CD4-positive, alpha-beta T cell treated with Interleukin-15 for 4 hours (primary cell): ENCODE results near the gene KCNA5.

Experiments used
- DNase-seq: peaks from one replicate; pipeline ENCODE4 v3.0.0-alpha.2; 2020; ENCODE audit warnings: low spot score

Gene KCNA5

DNA sequence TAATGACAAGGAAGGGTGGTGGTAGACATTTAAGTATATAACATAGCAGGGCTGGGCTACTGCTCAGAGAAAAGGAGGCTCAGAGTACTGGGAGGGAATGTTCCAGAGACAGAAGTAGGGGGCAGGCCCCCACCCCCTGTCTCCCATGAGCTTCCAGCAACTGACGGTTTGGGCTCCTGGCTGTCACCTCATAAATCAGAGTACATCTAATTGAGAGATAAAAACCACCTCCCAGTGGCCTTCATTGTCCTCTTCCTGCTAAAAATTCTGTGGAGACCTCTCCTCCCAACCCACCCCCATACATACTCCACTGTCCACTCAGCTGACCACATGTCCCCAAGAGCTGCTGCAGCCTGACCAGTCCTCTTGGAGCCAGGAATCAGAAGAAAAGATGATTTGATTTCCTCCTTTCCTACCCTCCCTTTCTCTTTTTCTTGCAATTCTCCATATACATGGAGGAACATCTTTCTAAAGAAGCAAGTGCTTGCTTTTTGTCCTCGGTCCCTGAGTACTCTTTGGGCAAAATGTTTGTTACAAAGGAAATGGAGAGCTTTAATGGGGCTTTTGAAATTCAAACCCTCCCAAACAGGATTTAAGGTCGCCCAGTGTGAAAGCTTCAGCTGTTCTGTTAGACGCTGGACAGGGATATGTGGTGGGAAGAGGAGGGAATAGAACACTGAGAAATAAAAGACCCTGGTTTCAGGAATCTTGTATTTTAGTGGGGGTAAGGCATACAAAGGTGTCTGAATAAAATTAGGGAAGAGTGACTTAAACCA lies 16.4 kb upstream of the KCNA5 start:
- DNase-seq, result no peak

DNA sequence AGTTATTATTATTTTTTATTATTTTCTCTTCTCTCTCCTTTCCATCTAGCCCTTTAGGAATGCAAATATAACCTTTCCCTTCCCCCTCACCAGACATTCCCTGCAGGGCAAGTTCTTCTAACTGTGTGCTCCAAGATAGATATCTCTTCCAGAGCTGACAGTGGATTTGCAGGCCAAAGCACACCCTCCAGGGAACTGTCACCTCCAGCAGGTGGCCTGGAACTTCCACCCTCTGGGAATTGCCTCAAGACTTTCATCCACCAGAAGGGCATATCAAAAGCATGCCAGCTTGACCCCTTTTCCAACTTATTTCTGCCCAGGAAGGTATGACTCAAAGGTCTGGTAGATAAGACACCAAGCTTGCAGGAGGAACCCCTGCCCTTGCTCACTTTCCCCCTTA lies 13.6 kb upstream of the KCNA5 start:
- no peak for DNase-seq

DNA sequence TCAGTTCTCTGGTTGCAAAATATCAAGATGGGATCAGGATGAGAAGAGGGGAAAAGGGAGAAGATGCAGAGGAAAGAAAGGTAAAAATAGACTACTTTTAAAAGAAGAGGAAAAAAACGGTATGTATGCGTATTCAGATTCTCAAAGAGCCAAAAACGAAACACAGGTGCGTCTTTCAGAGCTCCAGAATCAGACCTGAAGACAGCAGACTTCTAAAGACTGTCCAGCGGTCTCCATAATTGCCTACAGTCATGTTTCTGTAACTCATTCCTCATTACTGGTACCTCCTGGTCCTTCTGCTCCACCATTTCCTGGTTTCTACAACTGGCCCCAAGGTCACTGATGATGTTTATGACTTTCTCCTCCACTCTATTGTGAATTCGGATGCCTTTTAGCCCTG lies 12.4 kb upstream of the KCNA5 start:
- no peak for DNase-seq

DNA sequence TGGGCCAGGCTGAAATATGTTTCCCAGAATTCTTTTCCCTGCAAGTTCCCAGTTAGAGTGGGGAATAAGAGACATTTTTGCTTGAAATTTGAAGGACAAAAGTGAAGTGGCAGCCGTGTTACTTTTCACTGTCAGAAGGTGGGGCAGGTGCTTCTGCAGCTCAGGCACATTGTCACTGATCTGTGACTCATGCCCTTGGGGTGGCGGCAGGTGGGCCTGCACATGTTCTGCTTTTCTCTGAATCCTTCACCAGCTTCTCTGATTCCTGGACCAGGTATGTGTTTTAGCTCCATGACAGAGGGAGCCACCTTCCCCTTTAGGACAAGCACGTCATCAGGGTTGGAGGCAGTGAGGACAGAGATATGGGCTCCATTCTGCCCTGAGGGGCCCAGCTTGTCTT lies 11.7 kb upstream of the KCNA5 start:
- DNase-seq, result no peak

DNA sequence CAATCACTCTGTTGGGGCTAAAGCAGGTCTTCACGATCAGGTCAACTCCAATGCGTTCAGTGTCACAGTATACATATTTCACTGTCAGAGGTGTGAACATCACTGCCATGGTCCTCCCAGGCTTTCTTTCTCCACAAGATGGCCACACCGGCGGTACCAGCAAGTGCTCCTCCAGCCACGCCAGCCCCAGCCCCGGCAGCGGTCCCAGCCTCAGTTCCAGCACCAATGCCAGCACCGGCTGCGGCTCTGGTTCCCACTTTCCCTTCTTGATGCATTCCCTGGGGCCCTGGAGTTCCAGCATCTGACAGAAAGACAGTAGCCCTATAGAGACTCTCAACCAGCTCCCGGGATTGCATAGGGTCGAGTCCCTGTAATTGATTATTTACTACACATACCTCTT lies 10.9 kb upstream of the KCNA5 start:
- no peak for DNase-seq

DNA sequence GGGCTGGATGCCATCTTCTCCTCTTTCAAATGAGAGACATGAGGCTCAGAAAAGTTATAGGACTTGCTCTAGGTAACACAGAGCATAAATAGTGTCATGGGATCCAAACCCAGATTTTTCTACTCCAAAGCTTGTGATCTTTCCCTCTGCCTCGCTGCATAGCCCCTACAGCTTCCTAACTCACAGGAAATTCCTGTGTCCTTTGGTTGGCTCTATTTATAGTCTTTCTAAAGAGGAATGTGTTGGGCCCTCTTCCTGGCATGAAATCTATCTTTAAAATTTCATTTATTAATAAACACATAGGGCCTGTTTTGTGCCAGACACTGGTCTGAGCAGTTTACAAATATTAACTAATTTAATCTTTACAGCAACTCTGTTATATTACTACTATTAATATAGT lies 9.8 kb upstream of the KCNA5 start:
- no peak for DNase-seq

DNA sequence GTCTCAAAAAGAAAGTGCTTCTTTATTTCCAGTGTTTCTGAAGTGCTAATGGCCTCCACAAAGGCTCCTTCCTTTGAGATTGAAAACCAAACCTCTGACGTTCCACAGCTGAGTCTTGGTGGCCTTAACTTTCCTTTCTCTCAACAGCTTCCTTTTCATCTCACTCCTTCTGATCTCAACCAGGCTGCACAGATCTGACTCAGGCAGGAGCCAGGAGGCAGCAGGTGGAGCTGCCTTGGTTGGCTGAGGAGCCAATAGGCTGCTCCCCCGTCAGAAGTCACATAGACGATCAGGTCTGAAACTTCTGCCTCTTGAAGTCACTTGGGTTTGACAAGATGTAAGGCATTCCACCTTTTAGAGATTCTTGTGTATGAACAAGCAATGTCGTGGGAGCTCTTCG lies 9.1 kb upstream of the KCNA5 start:
- no peak for DNase-seq

DNA sequence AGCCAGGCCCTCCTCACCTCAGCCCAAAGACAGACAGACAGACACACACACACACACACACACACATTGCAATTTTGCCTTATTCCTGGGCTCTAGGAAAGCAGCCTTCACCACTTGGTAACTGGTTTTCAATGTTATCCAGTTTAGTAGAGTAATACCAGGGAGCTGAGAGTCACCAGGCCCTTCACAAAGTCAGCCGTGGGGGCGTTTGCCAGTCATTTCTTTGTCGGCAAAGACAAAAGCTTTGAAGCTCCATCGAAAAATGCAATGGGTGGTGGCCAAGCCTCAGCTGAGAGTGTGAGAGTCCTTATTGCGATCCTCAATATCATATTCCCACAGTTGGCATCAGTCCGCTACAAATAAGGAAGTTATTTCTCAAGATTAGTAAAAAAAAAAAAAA lies 8.1 kb upstream of the KCNA5 start:
- DNase-seq, result no peak

DNA sequence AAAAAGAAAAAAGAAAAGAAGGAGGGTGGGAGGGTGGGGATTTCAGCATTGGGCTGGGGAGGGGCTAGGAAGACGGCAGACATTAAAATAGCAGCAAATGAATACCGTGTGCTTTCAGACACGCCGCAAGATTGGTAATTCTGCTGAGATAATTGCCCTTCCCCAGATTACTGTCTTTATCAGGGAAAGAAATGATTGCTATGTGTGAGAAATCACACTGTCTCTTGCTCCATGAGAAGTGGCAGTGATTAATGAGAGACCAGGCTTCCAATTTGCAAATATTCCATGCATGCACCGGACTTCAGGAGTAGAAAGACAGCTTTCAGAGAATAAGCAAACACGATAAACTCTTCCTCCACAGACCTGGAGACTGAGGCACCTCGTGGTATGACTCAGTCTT lies 7.6 kb upstream of the KCNA5 start:
- no peak for DNase-seq

DNA sequence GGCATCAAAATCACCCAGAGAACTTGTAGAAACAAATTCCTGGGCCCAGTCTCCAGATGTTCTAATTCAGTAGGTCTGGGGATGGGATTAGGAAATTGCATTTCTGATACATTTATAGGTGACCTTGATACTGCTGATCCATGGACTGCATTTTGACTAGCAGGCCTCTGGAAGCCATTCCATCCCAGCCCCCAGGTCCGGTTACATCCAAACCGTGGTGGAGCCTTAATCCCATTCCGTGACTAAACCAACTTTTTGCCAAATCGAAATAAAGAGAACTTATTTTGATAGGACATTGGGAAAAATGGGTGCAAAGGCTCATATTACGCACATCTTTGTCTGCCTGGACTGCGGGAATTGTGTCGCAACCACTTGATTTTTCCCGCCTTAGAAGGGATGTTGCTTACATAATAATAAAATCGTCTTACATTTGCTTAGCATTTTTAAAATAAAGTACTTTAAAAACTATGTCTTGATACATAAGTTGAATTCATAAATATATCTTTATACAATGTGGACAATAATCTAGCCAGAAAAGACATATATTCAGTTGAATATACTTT lies 5.8 kb upstream of the KCNA5 start:
- DNase-seq, result no peak

DNA sequence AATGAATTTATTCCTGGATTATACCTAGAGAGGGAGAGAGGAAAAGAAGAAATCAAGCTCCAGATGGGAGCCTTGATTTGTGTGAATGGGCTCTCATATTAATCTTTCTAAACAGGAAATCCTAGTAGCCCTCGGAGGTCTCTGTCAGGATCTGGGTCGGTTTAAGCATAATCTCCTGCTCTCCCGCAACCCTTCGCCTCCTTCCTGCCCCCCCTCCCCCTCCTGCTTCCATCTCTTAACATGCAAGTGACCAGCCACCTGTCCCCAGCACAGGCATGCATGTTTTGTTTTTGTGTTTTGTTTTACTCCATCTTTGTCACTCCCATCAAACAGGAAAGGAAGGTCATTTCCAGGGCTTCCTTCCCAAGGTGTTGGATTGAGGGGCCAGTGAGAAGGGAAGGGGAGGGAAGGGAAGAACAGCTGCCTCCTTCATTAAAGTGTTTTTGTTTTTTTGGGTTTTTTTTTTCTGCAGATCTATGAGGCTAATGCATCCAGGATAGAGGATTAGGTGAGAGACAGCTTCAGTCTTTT lies 4.8 kb upstream of the KCNA5 start:
- no peak for DNase-seq

DNA sequence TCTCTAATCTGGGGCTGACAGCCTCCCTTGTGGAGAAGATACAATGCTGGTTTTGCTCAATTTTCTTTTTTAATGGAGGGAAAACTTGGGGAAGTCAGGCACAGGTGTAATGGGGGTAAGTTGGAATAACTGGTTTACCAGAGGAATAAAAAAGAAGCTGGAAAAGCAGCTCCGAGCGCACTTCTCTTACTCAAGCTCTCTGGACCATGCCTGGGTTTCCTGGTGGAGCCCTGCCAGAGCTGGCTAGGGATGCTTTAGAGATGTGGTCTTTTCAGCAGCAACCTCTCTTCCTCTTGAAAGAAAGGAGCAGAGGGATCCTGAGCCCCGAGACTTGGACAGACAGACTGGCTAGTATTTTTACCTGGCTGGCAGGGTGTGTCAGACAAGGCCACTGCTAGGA lies 3.9 kb upstream of the KCNA5 start:
- no peak for DNase-seq

DNA sequence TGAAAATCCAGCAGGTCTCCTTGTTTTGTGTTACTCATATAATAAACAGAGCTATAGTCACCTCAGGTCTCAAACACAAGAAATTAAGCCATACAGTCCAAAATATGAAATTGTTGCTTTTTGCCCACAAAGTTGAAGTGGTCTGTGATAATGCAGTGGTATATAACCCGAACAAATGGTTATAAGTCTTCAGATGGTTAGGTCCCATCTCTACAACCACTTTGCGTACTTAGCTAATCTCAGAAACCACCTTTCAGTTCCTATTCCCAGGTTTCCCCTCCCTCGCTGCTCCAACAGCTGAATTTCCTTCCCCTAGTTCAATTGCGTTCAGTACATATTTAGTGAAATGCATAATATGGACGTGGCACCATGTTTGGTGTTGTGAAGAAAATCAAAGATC lies 3.3 kb upstream of the KCNA5 start:
- DNase-seq, result no peak

DNA sequence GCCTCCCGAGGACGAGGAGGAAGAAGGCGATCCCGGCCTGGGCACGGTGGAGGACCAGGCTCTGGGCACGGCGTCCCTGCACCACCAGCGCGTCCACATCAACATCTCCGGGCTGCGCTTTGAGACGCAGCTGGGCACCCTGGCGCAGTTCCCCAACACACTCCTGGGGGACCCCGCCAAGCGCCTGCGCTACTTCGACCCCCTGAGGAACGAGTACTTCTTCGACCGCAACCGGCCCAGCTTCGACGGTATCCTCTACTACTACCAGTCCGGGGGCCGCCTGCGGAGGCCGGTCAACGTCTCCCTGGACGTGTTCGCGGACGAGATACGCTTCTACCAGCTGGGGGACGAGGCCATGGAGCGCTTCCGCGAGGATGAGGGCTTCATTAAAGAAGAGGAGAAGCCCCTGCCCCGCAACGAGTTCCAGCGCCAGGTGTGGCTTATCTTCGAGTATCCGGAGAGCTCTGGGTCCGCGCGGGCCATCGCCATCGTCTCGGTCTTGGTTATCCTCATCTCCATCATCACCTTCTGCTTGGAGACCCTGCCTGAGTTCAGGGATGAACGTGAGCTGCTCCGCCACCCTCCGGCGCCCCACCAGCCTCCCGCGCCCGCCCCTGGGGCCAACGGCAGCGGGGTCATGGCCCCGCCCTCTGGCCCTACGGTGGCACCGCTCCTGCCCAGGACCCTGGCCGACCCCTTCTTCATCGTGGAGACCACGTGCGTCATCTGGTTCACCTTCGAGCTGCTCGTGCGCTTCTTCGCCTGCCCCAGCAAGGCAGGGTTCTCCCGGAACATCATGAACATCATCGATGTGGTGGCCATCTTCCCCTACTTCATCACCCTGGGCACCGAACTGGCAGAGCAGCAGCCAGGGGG lies 979 bp downstream of the KCNA5 start:
- DNase-seq, result no peak

DNA sequence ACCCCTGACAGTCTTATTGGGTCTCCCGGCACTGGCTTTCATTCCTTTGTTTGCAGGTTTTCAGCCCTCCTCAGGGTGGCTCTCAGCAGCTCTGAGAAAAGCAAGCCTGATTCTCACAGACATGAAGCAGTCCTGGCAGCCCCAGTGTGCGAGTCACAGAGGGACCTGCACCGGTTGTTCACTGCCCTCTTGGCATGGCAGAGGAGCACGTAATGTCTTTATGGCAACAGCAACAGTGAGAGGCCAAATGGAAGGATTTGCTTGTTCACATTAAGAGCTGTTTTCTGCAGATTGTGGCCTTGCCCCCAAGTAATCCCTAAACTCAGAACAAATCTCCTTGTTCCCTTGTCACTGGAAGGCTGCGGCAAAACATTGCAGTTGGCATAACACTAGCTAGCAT lies 3.4 kb downstream of the KCNA5 start:
- no peak for DNase-seq

DNA sequence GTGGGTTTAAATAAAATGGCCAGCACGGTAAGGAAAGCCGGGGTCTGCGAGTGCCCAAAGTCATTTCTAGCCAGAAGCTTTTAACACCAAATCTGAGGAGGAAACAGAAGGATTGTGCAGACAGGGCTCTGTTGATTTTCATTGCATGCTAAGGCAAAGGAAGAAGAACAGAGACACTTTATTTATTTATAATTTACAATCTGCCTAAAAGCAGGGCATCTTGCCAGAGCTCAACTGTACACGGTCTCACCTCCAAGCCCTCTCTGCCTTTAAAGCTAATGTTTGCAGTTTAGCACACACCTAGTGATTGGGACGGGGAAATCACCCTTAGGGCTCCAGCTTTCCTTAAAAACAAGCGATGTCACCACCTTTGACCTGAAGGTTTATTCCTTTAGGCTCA lies 4.0 kb downstream of the KCNA5 start:
- no peak for DNase-seq

DNA sequence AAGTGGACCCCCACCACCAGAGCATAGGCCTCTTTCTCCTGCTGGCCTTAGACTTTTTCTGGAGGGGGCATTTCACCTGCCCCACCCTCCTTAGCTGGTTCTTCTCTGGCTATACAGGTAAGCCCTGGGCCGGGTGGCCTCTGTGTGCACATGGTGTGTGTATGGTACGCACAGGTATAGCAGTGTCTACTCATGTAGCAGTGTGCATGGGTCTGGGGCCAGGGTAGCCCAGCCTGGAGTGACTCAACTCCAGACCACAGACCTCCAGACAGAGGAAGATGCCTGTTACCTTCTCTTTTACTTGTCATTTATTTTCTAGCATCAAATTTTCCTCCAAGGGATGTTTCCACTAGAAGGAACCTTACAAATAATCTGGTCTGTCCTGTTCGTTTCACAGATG lies 6.9 kb downstream of the KCNA5 start:
- DNase-seq, result no peak

DNA sequence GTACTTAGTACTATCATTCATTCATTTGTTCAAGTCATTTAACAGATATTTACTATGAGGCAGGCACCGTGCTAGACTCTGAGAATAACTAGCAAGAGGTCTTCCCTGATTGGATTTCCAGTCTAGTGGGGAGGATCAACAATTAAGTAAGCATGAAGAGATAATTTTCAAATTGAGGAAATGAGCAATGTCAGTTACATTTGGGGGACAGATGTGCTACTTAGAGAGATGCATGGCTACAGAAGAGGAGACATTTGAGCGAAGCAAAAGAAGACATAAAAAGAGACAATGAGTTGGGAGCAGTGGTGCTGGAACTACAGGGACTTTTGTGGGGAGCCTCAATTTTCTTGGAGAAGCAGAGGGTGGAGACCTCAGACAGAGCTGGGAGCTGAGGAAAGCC lies 7.7 kb downstream of the KCNA5 start:
- DNase-seq, result no peak

DNA sequence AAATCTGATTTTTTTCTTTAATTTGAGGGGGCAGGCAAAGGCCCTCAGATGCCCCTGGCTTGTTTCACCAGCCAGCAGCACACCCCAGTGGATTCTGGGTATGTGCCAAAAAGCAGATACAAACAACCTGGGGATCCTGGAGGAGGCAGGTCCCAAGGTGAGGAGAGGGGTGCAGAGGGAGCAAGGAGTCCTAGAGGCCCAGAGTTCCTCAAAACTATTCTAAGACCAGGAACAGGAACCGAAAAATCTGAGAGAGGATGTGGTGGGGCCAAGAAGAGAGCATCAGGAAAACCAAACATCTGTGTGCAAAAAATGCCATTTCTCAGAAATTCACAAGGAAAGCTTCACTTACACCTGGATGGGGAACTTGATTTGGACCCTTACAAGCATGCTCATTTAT lies 8.2 kb downstream of the KCNA5 start:
- DNase-seq, result no peak

DNA sequence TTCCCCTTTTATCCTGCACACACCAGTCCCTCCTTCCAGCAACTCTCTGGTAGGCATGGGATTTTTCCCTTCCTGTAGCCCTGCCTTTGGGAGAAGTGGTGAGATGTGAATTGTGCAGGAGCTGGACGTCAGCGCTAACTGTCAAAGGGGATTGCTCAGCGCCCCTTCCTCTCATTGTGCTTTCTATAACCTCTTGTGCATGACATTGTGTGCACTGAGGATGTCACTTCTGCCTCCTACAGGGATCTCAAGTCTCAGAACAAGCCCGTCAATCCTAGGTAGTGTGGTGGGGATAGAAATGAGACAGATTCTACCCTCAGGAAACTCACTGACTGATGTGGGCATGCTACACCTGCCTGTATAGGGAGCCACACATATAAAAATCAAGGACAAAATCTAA lies 8.7 kb downstream of the KCNA5 start:
- no peak for DNase-seq

DNA sequence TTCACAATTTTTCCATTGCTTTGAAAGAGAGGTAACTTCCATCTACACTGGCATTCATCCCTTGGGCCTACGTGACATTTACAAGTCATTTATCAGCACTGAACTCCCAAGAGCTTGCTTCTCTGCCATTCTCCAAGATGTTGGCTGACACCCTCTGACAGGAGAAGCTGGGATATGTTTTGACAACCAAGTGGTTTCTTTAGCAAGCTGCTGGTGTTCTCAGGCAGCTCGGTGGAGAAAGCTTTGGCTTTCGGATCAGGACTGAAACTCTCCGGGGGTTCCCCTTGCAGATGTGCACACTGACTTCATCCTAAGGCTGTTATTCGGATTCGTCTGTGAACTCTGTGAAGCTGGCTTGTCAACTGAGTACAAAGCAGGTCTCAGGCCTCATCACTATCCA lies 15.7 kb downstream of the KCNA5 start:
- DNase-seq, result no peak

DNA sequence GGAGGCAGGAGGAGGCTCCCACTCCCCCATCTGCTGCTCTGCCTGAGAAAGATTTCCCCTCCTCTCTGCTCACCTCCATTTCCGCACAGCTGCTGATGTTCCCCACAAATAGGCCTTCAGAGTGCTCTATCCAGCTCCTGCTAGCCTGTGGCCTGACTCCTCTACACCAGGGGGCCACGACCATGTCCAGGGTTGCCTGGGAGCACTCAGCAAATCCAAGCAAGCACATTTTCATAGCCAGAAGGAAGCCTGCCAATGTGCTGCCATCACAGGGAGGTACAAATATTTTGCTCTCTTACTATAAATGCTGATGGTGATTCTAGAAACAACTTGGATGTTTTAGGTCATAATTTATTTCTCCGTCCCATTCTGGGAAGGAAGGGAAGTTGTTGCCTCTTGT lies 17.3 kb downstream of the KCNA5 start:
- no peak for DNase-seq

DNA sequence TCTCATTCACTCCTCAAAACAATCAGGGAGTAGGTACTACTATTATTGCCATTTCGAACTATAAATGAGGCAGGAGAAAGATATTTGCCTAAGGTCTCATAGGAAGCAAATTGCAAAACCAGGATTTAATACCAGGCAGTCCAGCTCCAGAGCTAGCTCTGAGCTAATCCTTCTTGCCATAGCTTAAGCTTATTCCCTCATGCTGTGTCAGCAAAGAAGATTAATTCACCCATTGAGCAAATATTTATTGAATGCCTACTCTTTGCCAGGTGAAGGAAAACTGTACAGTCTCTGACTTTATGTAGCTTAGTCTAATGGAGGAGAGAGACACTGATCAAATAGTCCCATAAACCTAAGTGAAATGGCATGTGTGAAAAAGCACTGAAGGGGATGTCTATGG lies 19.5 kb downstream of the KCNA5 start:
- no peak for DNase-seq
